ENCODE results near the gene BAZ1B.

The BAZ1B gene, protein sequence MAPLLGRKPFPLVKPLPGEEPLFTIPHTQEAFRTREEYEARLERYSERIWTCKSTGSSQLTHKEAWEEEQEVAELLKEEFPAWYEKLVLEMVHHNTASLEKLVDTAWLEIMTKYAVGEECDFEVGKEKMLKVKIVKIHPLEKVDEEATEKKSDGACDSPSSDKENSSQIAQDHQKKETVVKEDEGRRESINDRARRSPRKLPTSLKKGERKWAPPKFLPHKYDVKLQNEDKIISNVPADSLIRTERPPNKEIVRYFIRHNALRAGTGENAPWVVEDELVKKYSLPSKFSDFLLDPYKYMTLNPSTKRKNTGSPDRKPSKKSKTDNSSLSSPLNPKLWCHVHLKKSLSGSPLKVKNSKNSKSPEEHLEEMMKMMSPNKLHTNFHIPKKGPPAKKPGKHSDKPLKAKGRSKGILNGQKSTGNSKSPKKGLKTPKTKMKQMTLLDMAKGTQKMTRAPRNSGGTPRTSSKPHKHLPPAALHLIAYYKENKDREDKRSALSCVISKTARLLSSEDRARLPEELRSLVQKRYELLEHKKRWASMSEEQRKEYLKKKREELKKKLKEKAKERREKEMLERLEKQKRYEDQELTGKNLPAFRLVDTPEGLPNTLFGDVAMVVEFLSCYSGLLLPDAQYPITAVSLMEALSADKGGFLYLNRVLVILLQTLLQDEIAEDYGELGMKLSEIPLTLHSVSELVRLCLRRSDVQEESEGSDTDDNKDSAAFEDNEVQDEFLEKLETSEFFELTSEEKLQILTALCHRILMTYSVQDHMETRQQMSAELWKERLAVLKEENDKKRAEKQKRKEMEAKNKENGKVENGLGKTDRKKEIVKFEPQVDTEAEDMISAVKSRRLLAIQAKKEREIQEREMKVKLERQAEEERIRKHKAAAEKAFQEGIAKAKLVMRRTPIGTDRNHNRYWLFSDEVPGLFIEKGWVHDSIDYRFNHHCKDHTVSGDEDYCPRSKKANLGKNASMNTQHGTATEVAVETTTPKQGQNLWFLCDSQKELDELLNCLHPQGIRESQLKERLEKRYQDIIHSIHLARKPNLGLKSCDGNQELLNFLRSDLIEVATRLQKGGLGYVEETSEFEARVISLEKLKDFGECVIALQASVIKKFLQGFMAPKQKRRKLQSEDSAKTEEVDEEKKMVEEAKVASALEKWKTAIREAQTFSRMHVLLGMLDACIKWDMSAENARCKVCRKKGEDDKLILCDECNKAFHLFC (N-terminal part only)

DNA sequence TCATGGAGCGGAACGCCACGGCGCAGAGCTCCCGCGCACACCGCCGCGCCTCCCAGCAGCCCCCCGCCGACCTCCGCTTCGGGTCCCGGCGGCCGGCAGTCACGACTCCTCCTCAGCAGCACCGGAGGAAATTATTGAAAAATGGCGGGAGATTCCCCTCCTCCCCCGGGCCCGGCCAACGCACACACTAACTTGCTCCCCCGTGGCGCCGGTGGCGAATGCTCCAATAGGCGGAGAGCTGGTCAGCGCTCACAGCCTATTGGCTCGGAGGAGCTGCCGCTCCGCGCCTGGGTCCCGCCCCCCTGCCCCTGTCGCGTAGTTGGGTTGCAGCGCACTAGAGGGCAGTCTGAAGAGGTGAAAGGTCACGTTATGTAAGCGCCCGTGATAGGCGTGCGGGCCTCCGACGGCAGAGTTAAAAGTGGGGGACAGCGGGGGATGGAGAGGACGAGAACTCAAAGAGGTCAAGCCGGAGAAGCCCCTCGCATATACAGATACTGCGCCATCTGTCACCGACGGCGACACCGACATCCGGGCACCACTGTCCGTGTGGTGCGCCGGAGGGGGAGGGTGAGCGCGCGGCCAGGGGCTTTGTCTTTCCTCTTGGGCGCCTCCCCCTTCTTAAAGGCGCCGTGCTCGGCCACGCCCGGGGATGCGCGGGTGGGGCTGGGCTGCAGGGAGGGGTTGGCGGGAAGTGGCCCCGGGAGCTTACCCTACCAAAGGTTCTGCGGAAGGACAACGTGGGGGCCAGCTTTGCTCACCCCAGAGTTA, at the start of gene BAZ1B:
TSS of gene BAZ1B (minus strand) at position 189 of the 768 bp plus-strand sequence. CDS start 360 bp downstream, outside the sequence.
- Histone ChIP-seq H3K9ac (ENCODE audit: low read length) (peak within 1 kb of the TSS; percentile 99), H3K4me2 (ENCODE audit: low read depth, low read length, poor library complexity, severe bottlenecking) (peak within 1 kb of the TSS; percentile 92), H3K79me2 (ENCODE audit: insufficient read depth, low read length) (peaks cover 50% of the 10 kb centered on the region), H4K20me1 (ENCODE audit: low read depth, low read length) (peaks cover 22% of the 10 kb centered on the region), H3K9me2 (replicated peaks; ENCODE audit: insufficient read depth, low read length) (no peaks in the 10 kb centered on the region), H3K4me3 (ENCODE audit: insufficient read depth, low read length, poor library complexity, severe bottlenecking) (peak within 1 kb of the TSS; percentile 72), H3K27me3 (ENCODE audit: low read length) (no peaks in the 10 kb centered on the region), H3F3A (ENCODE audit: insufficient read depth) (peaks cover 36% of the 10 kb centered on the region), H2AFZ (ENCODE audit: low read depth, low read length, severe bottlenecking) (peak within 1 kb of the TSS; percentile 29), H3K27ac (ENCODE audit: low read depth, low read length) (peak within 1 kb of the TSS; percentile 81), H3K36me3 (ENCODE audit: low read length) (peaks cover 19% of the 10 kb centered on the region), H3K9me3 (ENCODE audit: insufficient read depth, low read length) (no peaks in the 10 kb centered on the region)
- TF ChIP-seq, protein P1, sequence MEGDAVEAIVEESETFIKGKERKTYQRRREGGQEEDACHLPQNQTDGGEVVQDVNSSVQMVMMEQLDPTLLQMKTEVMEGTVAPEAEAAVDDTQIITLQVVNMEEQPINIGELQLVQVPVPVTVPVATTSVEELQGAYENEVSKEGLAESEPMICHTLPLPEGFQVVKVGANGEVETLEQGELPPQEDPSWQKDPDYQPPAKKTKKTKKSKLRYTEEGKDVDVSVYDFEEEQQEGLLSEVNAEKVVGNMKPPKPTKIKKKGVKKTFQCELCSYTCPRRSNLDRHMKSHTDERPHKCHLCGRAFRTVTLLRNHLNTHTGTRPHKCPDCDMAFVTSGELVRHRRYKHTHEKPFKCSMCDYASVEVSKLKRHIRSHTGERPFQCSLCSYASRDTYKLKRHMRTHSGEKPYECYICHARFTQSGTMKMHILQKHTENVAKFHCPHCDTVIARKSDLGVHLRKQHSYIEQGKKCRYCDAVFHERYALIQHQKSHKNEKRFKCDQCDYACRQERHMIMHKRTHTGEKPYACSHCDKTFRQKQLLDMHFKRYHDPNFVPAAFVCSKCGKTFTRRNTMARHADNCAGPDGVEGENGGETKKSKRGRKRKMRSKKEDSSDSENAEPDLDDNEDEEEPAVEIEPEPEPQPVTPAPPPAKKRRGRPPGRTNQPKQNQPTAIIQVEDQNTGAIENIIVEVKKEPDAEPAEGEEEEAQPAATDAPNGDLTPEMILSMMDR (IDR thresholded peaks at IDR 0.05; ENCODE audit: insufficient read depth, low read length, poor library complexity, severe bottlenecking) = no peak
- no peak for TF ChIP-seq EZH2phosphoT487 (conservative IDR thresholded peaks at IDR 0.05; ENCODE audit: low read length)

DNA sequence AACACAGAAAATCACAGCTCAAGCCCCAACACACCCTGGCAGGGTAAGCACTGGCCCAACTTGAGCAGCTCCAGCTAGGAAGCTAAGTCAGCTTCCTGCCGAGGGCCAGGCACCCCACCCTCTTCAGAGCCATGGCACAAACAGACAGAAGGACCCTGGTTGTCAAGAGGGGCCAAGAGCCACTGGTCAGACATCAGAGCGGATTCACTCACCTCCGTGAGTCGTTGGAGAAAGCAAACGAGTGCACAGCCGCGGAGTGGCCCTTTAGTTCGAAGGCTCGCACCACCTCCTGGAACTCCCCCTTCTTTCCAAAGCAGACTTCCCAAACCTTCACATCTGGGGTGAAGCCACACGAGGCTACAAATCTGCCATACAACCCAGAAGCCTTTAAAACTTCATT, 48.9 kb upstream of the BAZ1B start:
- no peaks in the 10 kb centered on the region for H3F3A ChIP-seq (ENCODE audit: insufficient read depth)

More for the DNA sequence above, 48.9 kb upstream of the BAZ1B start:
- Histone ChIP-seq H3K4me3 (ENCODE audit: insufficient read depth, low read length, poor library complexity, severe bottlenecking) (no peak overlapping the region), H3K4me2 (ENCODE audit: low read depth, low read length, poor library complexity, severe bottlenecking) (no peak overlapping the region), H3K27me3 (ENCODE audit: low read length) (no peaks in the 10 kb centered on the region), H2AFZ (ENCODE audit: low read depth, low read length, severe bottlenecking) (no peak overlapping the region), H3K9me3 (ENCODE audit: insufficient read depth, low read length) (no peaks in the 10 kb centered on the region), H3K27ac (ENCODE audit: low read depth, low read length) (no peak overlapping the region), H3K9me2 (replicated peaks; ENCODE audit: insufficient read depth, low read length) (no peaks in the 10 kb centered on the region), H3K36me3 (ENCODE audit: low read length) (peaks cover 2% of the 10 kb centered on the region; the same call in 1 of the 2 replicates), H4K20me1 (ENCODE audit: low read depth, low read length) (no peaks in the 10 kb centered on the region), H3K9ac (ENCODE audit: low read length) (no peak overlapping the region), H3K79me2 (ENCODE audit: insufficient read depth, low read length) (no peaks in the 10 kb centered on the region)
- TF ChIP-seq, protein P1 (IDR thresholded peaks at IDR 0.05; ENCODE audit: insufficient read depth, low read length, poor library complexity, severe bottlenecking) = no peak
- TF ChIP-seq EZH2phosphoT487 (conservative IDR thresholded peaks at IDR 0.05; ENCODE audit: low read length) = no peak

All from SU-DHL-6 (cell line).